Measurements from ENCODE around the gene NEUROD1. TPM values are rescaled to one million over a fixed set of nuclear protein-coding genes. Genes with fewer than 3 reads are reported as not detected.

The NEUROD1 gene
- total and polyA plus RNA-seq, 9 donors = not detected

DNA sequence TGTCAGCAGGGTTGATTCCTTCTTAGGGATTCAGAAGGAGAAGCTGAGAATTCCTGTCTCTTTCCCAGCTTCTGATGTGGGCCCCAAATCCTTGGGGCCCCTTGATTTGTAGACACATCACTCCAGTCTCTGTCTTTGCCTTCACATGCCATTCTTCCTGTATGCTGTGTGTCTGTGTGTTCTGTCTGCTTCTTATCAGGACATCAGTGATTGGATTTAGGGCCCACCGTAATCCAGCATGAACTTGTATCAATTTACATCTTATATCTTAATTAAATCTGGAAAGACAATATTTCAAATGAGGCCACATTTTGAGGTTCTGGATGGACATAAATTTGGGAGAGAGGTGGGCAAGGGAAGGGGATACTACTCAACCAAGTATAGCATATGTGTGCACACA is 9.7 kb downstream of the NEUROD1 start:
- intact Hi-C loops (cut with DNase I) = no loop called here
- H3K4me1 ChIP-seq (ENCODE audit: insufficient read depth) = no peaks in the 10 kb centered on the region
- TF ChIP-seq EP300 (IDR thresholded peaks at IDR 0.05) (no peak), POLR2A (IDR thresholded peaks at IDR 0.05) (no peak)
- TF ChIP-seq, protein P1, sequence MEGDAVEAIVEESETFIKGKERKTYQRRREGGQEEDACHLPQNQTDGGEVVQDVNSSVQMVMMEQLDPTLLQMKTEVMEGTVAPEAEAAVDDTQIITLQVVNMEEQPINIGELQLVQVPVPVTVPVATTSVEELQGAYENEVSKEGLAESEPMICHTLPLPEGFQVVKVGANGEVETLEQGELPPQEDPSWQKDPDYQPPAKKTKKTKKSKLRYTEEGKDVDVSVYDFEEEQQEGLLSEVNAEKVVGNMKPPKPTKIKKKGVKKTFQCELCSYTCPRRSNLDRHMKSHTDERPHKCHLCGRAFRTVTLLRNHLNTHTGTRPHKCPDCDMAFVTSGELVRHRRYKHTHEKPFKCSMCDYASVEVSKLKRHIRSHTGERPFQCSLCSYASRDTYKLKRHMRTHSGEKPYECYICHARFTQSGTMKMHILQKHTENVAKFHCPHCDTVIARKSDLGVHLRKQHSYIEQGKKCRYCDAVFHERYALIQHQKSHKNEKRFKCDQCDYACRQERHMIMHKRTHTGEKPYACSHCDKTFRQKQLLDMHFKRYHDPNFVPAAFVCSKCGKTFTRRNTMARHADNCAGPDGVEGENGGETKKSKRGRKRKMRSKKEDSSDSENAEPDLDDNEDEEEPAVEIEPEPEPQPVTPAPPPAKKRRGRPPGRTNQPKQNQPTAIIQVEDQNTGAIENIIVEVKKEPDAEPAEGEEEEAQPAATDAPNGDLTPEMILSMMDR (IDR thresholded peaks at IDR 0.05) = no peak
- 46 to 59% (median 49%) methylated on average over 1 of the region's 1 CpG for WGBS, 3 donors
- DNase-seq = no peak
- no peaks in the 10 kb centered on the region for H3K9me3 ChIP-seq
- H3K27me3 ChIP-seq = no peaks in the 10 kb centered on the region
- H3K27ac ChIP-seq = no peak overlapping the region
- no peak overlapping the region for H3K4me3 ChIP-seq
- no peaks in the 10 kb centered on the region for H3K36me3 ChIP-seq

DNA sequence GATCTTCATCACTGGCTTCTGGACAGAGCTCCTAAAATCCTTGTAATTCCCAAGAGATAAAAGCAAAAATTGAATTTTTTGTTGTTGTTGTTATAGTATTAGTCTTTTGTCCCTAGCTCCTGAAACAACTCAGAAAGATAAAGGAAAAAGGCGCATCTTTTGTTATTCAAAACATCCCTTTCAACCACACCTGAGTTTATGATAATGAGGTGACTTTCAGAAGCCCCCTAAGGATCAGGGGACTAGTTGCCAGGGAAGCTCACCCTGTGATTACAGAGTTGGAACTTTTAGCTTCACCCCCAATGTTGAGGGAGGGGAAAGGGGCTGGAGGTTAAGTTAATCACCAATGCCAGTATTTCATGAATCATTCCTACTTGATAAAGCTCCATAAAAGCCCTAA is 13.1 kb downstream of the NEUROD1 start:
- TF ChIP-seq POLR2A (IDR thresholded peaks at IDR 0.05) = no peak
- no peak for TF ChIP-seq EP300 (IDR thresholded peaks at IDR 0.05)
- TF ChIP-seq, protein P1 (IDR thresholded peaks at IDR 0.05) = no peak
- DNase-seq = no peak
- intact Hi-C loops (cut with DNase I) = no loop called here
- 49 to 65% (median 50%) methylated on average over 1 of the region's 1 CpG for WGBS, 3 donors
- Histone ChIP-seq H3K27me3 (no peaks in the 10 kb centered on the region), H3K36me3 (no peaks in the 10 kb centered on the region), H3K4me1 (ENCODE audit: insufficient read depth) (no peaks in the 10 kb centered on the region), H3K27ac (no peak overlapping the region), H3K9me3 (no peaks in the 10 kb centered on the region), H3K4me3 (no peak overlapping the region)

DNA sequence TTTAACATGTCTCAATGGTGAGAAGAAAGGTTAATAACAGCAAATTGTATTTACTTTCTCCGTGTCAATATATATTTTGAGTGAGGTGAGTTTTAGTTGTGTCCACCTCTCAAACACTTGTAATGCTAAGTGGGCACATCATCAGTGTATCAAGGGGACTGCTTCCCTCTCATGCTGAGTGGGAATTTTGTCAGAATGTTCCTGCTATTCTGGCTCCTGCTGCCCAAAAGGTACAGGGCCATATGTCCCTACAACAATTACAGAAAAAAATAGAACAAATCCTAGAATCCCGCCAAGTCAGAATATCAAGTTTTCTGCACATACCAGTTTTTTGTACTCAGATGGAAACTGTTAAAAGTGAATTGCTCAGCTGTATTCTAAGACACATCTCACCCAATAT is 18.0 kb downstream of the NEUROD1 start:
- intact Hi-C loops (cut with DNase I) = no loop called here
- Histone ChIP-seq H3K4me3 (no peak overlapping the region), H3K27me3 (no peaks in the 10 kb centered on the region), H3K4me1 (ENCODE audit: insufficient read depth) (no peaks in the 10 kb centered on the region), H3K36me3 (no peaks in the 10 kb centered on the region), H3K9me3 (no peaks in the 10 kb centered on the region), H3K27ac (no peak overlapping the region)
- DNase-seq = no peak
- TF ChIP-seq, protein P1 (IDR thresholded peaks at IDR 0.05) = no peak
- no peak for TF ChIP-seq POLR2A (IDR thresholded peaks at IDR 0.05)
- 92 to 94% (median 94%) methylated on average over 2 of the region's 2 CpGs for WGBS, 3 donors

DNA sequence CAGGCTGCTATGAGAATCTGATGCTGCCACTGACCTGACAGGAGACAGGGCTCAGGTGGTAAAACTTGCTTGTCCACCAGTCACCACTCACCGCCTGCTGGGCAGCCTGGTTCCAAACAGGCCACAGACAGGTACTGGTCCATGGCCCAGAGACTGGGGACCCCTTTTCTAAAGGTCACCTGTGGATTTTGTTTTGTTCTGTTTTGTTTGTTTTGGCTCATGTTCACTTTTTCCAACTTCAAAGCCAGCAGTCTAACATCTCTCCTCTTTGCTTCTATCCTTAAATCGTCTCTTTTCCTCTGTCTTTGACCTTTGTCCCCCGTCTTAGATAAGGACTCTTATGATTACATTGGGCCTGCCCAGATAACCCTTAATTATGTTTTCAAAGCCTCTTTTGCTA is 20.1 kb downstream of the NEUROD1 start:
- TF ChIP-seq, protein P1 (IDR thresholded peaks at IDR 0.05) = no peak
- no peak for TF ChIP-seq POLR2A (IDR thresholded peaks at IDR 0.05)
- no peak for TF ChIP-seq EP300 (IDR thresholded peaks at IDR 0.05)
- H3K4me3 ChIP-seq = no peak overlapping the region
- DNase-seq = no peak
- H3K9me3 ChIP-seq = no peaks in the 10 kb centered on the region
- no peaks in the 10 kb centered on the region for H3K4me1 ChIP-seq (ENCODE audit: insufficient read depth)
- no peaks in the 10 kb centered on the region for H3K36me3 ChIP-seq
- H3K27me3 ChIP-seq = no peaks in the 10 kb centered on the region
- 44 to 56% (median 47%) methylated on average over 3 of the region's 3 CpGs for WGBS, 3 donors
- intact Hi-C loops (cut with DNase I) = no loop called here
- H3K27ac ChIP-seq = no peak overlapping the region

DNA sequence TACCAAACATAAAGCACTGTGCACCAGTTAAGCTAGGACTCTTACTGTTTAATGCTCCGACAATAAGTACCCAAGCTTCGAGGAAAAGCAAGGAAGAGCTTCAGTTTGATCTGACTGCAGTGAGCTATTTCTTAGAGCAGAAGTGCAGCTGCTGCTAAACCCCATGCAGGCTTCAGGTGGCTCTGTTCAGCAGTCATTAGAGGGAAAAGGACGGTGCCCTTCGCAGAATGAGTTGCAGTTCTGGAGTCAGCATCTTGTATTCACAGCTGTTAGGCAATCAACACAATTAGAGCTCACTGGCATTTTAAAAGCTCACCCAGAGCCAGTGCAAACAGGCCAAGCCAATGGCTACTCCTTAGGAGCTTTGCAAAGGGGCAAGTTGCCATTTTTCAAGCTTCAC is 21.9 kb downstream of the NEUROD1 start:
- Histone ChIP-seq H3K27ac (no peak overlapping the region), H3K9me3 (no peaks in the 10 kb centered on the region), H3K4me1 (ENCODE audit: insufficient read depth) (no peaks in the 10 kb centered on the region), H3K4me3 (no peak overlapping the region), H3K27me3 (no peaks in the 10 kb centered on the region), H3K36me3 (no peaks in the 10 kb centered on the region)
- TF ChIP-seq, protein P1 (IDR thresholded peaks at IDR 0.05) = no peak
- no peak for TF ChIP-seq EP300 (IDR thresholded peaks at IDR 0.05)
- intact Hi-C loops (cut with DNase I) = no loop called here
- 63 to 66% (median 64%) methylated on average over 4 of the region's 4 CpGs for WGBS, 3 donors
- DNase-seq = no peak
